ENCODE measurements around the gene NCAPH2. TPM values are rescaled to one million over a fixed set of nuclear protein-coding genes. Genes with fewer than 3 reads are reported as not detected.

Gene NCAPH2
- total RNA-seq, 1 experiment from 2014 or later: 70.7 TPM

- DNase-seq (ENCODE audit: low read depth): no peak
Observed at GRCh38 chr22:50546326-50547262, 38.6 kb downstream of the NCAPH2 start.

- no peak for DNase-seq (ENCODE audit: low read depth)
Observed at GRCh38 chr22:50547263-50547985, 39.4 kb downstream of the NCAPH2 start.

- DNase-seq (ENCODE audit: low read depth): no peak
Observed at GRCh38 chr22:50548040-50548920, 40.3 kb downstream of the NCAPH2 start.

- DNase-seq (ENCODE audit: low read depth): no peak
Observed at GRCh38 chr22:50548921-50549790, 41.1 kb downstream of the NCAPH2 start.

GRCh38 chr22:50550395-50550794, 42.4 kb downstream of the NCAPH2 start:
- no peak for DNase-seq (ENCODE audit: low read depth)

- no peak for DNase-seq (ENCODE audit: low read depth)
Observed at GRCh38 chr22:50551160-50551752, 43.2 kb downstream of the NCAPH2 start.

- DNase-seq (ENCODE audit: low read depth): no peak
Observed at GRCh38 chr22:50553310-50553709, 45.3 kb downstream of the NCAPH2 start.

GRCh38 chr22:50556703-50557102, 48.7 kb downstream of the NCAPH2 start:
- no peak for DNase-seq (ENCODE audit: low read depth)

- DNase-seq (ENCODE audit: low read depth): no peak
Observed at GRCh38 chr22:50560034-50560433, 52.0 kb downstream of the NCAPH2 start.

- no peak for DNase-seq (ENCODE audit: low read depth)
Observed at GRCh38 chr22:50561401-50562358, 53.7 kb downstream of the NCAPH2 start.

- DNase-seq (ENCODE audit: low read depth): peak; percentile 96
Observed at GRCh38 chr22:50562523-50563412, 54.7 kb downstream of the NCAPH2 start, which contains the start of gene SYCE3. SYCE3 (minus strand) TSS chr22:50562919; CDS start chr22:50556405, 6,514 bp downstream.

- no peak for DNase-seq (ENCODE audit: low read depth)
Observed at GRCh38 chr22:50563413-50564160, 55.6 kb downstream of the NCAPH2 start.

- no peak for DNase-seq (ENCODE audit: low read depth)
Observed at GRCh38 chr22:50564289-50564688, 56.3 kb downstream of the NCAPH2 start.

GRCh38 chr22:50567721-50568252, 59.8 kb downstream of the NCAPH2 start:
- DNase-seq (ENCODE audit: low read depth): no peak

- no peak for DNase-seq (ENCODE audit: low read depth)
Observed at GRCh38 chr22:50568626-50569025, 60.6 kb downstream of the NCAPH2 start.

- no peak for DNase-seq (ENCODE audit: low read depth)
Observed at GRCh38 chr22:50569041-50569459, 61.0 kb downstream of the NCAPH2 start.
